MCF 10A (cell line): ENCODE data around the gene CLIP3. TPM values are rescaled to one million over a fixed set of nuclear protein-coding genes. Genes with fewer than 3 reads are reported as not detected.
"Not testable (repeated sequence)": the region's sequence is repeated elsewhere in the genome, so short reads cannot be mapped to it uniquely, and the experiment has no call there.

ENCODE experiments used
- BruUV-seq: library from RNA; stranded (reverse); fragments of 400-500 nt; replicated peaks from 2 replicates; lab custom pipeline; 2021; lab: Mats Ljungman, UMichigan
- CTCF ChIA-PET: fragments of 300-600 bp; sonication (Branson Sonifier 250); formaldehyde crosslinking; extraction: SDS; loops from one replicate; lab custom pipeline; 2021; ENCODE audit warnings: antibody characterized with exemption, inconsistent platforms; lab: Yijun Ruan, JAX
- POLR2A ChIA-PET: fragments of 300-600, 350-650 bp; sonication (Branson Sonifier 250); formaldehyde crosslinking; extraction: SDS; loops from one replicate; lab custom pipeline; 2020; ENCODE audit warnings: antibody characterized with exemption, inconsistent platforms; lab: Yijun Ruan, JAX
- DNase-seq: peaks from one replicate; pipeline ENCODE4 v3.0.0-alpha.2; 2018; ENCODE audit not compliant: unreplicated experiment
- H3K27ac Mint-ChIP-seq: one replicate; pipeline ENCODE4 v1.8.0; 2022; ENCODE audit warnings: mild to moderate bottlenecking, low read depth, mixed read lengths; ENCODE audit not compliant: unreplicated experiment
- H3K27me3 Mint-ChIP-seq: one replicate; pipeline ENCODE4 v1.8.0; 2022; ENCODE audit warnings: mixed read lengths; ENCODE audit not compliant: insufficient read depth, unreplicated experiment
- H3K36me3 Mint-ChIP-seq: one replicate; pipeline ENCODE4 v1.8.0; 2022; ENCODE audit warnings: mild to moderate bottlenecking, moderate library complexity, mixed read lengths; ENCODE audit not compliant: insufficient read depth, unreplicated experiment
- H3K4me1 Mint-ChIP-seq: one replicate; pipeline ENCODE4 v1.8.0; 2022; ENCODE audit warnings: mixed read lengths; ENCODE audit not compliant: insufficient read depth, unreplicated experiment
- H3K4me3 Mint-ChIP-seq: one replicate; pipeline ENCODE4 v1.8.0; 2022; ENCODE audit warnings: mild to moderate bottlenecking, moderate library complexity, mixed read lengths; ENCODE audit not compliant: unreplicated experiment
- H3K9me3 Mint-ChIP-seq: one replicate; pipeline ENCODE4 v1.8.0; 2022; ENCODE audit warnings: mixed read lengths; ENCODE audit not compliant: unreplicated experiment
- intact Hi-C: fragments of 100-400 bp; cut with micrococcal nuclease; formaldehyde crosslinking; loops from 2 replicates; pipeline ENCODE4 v1.14.1; 2022
- total RNA-seq: library from RNA; stranded (reverse); gene quantifications from 2 replicates; pipeline ENCODE4 v1.2.3, GENCODE V29; 2022
- TF ChIP-seq, protein P1 (sequence below): fragments of 200-600 bp; IDR thresholded peaks from one replicate; pipeline ENCODE4 v1.8.0; 2022; ENCODE audit warnings: antibody characterized with exemption, mild to moderate bottlenecking; ENCODE audit not compliant: unreplicated experiment

The CLIP3 gene
- total RNA-seq, 1 experiment from 2014 or later: 1.2 TPM

DNA sequence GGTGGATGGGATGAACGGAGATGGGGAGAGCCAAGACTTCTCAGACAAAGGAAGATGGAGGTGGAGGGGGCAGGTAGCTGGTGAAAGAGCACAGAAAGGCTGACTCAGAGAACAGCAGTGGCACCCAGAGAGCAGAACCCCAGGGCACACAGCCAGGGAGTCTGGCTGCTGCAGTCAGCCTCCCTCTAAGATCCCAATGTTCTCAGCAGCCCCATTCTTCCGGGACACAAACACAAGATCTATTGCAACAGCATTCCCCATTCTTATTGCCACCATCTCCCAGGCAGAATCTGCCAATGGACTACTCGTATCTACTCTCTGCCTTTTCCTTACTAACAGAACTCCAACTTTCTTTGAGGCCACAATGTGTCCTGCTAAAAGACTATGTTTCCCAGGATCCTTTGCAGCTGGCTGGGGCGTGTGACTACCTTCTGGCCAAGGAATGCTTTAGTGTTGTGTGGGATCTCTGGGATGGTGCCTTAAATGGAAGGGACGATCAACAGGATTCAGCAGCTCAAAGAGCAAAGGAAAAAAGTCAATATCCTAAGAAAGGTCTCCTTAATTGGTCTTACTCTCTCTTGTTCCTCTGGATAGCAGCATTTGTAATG is 13.9 kb upstream of the CLIP3 start:
- peak overlapping the region; percentile 2 for H3K4me3 Mint-ChIP-seq
- intact Hi-C loops: no loop called here
- peaks cover 28% of the 10 kb centered on the region for H3K4me1 Mint-ChIP-seq
- peak overlapping the region; percentile 92 for H3K27ac Mint-ChIP-seq
- no TSS peak for BruUV-seq
- POLR2A ChIA-PET: interaction anchor here (0.9 to 1.1 kb wide), 2 partner anchors 49 to 94 kb away, joined by 3 read pairs; partner anchors contain the start of gene CAPNS1
- TF ChIP-seq, protein P1, sequence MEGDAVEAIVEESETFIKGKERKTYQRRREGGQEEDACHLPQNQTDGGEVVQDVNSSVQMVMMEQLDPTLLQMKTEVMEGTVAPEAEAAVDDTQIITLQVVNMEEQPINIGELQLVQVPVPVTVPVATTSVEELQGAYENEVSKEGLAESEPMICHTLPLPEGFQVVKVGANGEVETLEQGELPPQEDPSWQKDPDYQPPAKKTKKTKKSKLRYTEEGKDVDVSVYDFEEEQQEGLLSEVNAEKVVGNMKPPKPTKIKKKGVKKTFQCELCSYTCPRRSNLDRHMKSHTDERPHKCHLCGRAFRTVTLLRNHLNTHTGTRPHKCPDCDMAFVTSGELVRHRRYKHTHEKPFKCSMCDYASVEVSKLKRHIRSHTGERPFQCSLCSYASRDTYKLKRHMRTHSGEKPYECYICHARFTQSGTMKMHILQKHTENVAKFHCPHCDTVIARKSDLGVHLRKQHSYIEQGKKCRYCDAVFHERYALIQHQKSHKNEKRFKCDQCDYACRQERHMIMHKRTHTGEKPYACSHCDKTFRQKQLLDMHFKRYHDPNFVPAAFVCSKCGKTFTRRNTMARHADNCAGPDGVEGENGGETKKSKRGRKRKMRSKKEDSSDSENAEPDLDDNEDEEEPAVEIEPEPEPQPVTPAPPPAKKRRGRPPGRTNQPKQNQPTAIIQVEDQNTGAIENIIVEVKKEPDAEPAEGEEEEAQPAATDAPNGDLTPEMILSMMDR: no peak
- no peaks in the 10 kb centered on the region for H3K9me3 Mint-ChIP-seq
- H3K27me3 Mint-ChIP-seq: no peaks in the 10 kb centered on the region
- CTCF ChIA-PET: interaction anchor here (0.6 kb wide), 1 partner anchor 162 kb away, joined by 3 read pairs; no protein-coding TSS in a partner anchor
- peak; percentile 82 for DNase-seq
- peaks cover 4% of the 10 kb centered on the region for H3K36me3 Mint-ChIP-seq

DNA sequence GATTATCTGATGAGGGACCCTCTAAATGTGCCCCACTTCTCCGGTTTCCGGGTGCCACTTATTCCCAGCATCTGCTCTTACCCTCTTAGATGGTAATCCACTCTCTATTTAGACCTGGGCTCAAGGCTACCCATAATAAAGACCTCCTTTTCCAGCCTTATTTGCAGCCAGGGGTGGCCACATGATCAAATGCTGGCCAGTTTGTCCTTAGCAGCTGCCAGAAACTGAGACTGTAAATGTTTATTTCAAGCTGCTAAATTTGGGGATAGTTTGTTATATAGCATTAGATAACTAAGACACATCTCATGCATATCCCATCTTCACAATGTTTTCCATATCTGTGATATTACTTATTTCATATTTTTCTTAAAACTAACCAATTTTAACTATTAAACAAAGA is 11.3 kb upstream of the CLIP3 start:
- TF ChIP-seq, protein P1: no peak
- Mint-ChIP-seq H3K4me1 (peaks cover 37% of the 10 kb centered on the region), H3K27me3 (no peaks in the 10 kb centered on the region), H3K9me3 (no peaks in the 10 kb centered on the region), H3K27ac (no peak overlapping the region), H3K4me3 (no peak overlapping the region), H3K36me3 (peaks cover 4% of the 10 kb centered on the region)
- ChIA-PET POLR2A (interaction anchor here (1.6 kb wide), 1 partner anchor 10 kb away, joined by 7 read pairs; the partner anchor contains the start of gene THAP8), CTCF (no interaction called here)
- BruUV-seq: no TSS peak
- intact Hi-C loops: no loop called here
- no peak for DNase-seq

DNA sequence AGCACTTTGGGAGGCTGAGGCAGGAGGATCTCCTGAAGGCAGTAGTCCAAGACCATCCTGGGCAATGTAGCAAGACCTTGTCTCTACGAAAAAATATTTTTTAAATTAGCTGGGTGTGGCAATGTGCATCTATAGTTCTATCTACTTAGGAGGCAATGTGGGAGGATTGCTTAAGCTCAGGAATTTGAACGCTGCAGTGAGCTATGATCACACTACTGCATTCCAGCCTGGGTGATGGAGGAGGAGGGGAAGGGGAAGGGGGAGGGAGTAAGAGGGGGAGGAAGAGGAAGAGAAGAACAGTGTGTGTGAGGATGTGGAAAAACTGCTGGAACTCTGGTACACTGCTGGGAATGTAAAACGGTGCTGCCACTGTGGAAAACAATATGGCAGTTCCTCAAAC is 9.2 kb upstream of the CLIP3 start:
- DNase-seq: peak; percentile 77
- peak overlapping the region; percentile 66 for H3K27ac Mint-ChIP-seq
- no peak overlapping the region for H3K4me3 Mint-ChIP-seq
- ChIA-PET POLR2A (interaction anchor here (0.6 to 2.0 kb wide), 5 partner anchors 12 to 123 kb away, joined by 3 to 9 read pairs (median 5); partner anchors contain the start of genes ALKBH6 and THAP8), CTCF (interaction anchor here (1.1 kb wide), 1 partner anchor 10 kb away, joined by 5 read pairs; no protein-coding TSS in a partner anchor)
- peaks cover 36% of the 10 kb centered on the region for H3K4me1 Mint-ChIP-seq
- peaks cover 4% of the 10 kb centered on the region for H3K36me3 Mint-ChIP-seq
- H3K9me3 Mint-ChIP-seq: no peaks in the 10 kb centered on the region
- TF ChIP-seq, protein P1: no peak
- H3K27me3 Mint-ChIP-seq: no peaks in the 10 kb centered on the region
- intact Hi-C loops: no loop called here
- no TSS peak for BruUV-seq

DNA sequence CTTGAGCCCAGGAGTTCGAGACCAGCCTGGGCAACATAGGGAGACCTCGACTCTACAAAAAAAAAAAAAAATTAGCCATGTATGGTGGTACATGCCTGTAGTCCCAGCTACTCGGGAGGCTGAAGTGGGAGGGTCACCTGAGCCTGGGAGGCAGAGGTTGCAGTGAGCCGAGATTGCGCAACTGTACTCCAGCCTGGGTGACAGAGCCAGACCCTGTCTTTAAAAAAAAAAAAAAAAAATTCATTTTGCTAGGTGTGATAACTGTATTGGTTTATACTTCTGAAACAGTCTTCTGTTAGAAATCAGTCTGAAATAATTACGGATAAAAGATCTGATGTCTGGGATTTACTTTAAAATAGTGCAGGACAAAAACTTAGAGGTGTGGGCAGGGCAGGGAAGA is 8.4 kb upstream of the CLIP3 start:
- CTCF ChIA-PET: interaction anchor here (1.1 kb wide), 1 partner anchor 10 kb away, joined by 5 read pairs; no protein-coding TSS in a partner anchor
- H3K27me3 Mint-ChIP-seq, intact Hi-C loops, BruUV-seq, DNase-seq, H3K36me3 Mint-ChIP-seq, H3K4me3 Mint-ChIP-seq, H3K9me3 Mint-ChIP-seq: not testable (repeated sequence)
- H3K4me1 Mint-ChIP-seq: peaks cover 29% of the 10 kb centered on the region
- POLR2A ChIA-PET: interaction anchor here (0.6 to 2.0 kb wide), 4 partner anchors 13 to 87 kb away, joined by 3 to 9 read pairs (median 4); partner anchors contain the start of genes ALKBH6 and THAP8
- peak overlapping the region; percentile 66 for H3K27ac Mint-ChIP-seq
